GM12873 (cell line): Measurements from ENCODE around the gene ARHGAP42.
A peak's percentile ranks its signal among the peaks of the same experiment; 100 is the strongest.

Experiments used
- CTCF ChIP-seq: IDR thresholded peaks from 2 replicates; pipeline ENCODE4 v1.5.1; 2012; ENCODE audit warnings: low read depth, mild to moderate bottlenecking, moderate library complexity, low read length, control low read depth; ENCODE audit not compliant: insufficient read depth; ENCODE audit errors: missing control alignments

Gene ARHGAP42

DNA sequence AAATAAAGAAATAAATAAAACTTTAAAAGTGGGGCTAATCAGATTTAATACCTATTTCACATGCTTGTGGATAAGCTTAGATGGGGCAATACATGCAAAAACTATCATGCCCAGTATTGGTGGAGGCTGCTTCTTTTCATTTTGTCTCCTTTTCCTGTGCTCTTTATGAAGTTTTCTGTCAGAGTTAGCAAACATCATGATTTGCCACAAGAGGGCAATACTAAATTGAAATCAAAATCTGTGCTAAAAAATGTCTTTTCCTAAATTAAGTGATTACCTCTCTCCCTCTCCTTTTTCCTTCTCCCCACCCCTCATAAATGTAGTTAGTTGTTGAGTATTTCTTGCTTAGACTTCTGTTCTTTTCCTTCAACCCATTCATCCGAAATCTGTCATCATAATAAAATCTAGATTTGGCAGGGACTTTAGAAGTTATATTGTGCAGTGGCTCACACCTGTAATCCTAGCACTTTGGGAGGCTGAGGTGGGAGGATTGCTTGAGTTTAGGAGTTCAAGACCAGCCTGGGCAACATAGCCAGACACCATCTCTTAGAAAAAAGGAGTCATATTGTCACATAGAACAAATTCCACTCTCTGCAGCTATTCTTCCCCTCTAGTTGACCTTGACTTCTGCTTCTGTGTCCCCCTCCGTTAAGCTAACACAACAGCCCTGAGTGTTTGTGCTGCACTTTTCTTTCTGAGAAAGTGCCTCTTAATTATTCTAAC, 4.7 kb upstream of the ARHGAP42 start:
- TF ChIP-seq CTCF, result peak; percentile 38

DNA sequence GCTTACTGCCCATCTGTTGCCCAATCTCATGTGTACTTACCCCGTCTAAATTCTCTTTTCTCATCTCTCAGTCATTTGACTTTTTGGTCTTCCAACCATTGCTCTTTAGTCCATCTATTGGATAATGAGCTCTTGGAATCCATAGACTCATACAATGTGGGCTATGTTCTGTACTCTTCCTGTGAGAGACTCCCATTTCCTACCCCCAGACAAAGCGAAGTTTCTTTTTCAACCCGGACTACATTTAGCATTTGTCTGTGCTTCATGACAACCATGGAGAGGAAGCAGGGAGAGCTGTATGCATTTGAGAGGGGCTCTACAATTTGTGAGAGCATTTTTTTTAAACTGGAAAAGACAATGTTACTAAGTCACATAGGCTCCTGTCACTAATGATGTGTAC, 4.0 kb upstream of the ARHGAP42 start:
- TF ChIP-seq CTCF, result no peak

DNA sequence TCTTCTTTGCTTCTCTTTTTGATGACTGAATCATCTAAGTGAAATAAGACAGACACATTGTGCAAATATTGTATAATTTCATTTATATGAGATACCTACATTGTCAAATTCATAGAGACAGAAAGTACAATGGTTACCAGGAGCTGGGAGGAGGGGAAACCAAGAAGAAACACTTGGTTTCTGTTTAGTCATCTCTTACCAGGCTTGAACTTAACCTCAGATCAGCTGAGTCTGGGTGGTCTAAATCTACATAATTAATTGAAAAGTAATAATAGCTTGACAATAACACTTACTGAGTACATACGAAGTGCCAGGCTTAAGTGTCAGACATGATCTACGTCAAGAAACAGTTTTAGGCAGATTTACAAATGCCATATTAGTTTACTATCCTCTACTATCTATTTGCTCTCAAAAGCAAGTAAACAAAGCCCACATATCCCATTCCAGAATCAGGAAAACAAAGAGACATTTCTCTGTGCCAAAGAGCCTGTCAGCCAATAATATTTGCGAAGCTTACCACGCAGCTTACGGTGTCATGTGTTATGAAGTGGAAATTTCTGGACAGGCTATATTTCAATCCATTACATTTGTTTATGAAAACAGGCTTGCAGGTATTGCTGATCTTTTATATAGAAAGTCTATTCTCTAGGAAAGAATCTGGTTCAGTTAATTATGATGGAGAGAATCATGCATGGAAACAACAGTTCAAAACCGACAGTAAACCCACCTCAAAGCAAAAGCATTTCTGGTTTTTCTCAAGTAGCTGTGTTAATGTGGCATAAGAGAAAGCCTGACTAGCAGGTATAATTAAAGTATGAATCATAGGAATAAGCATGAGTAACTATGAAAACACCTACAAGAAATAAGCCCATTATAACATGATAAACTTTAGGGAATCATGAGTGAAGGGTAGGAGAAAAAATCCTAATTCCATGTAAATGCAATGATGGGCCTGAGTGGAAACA, 2.7 kb upstream of the ARHGAP42 start:
- TF ChIP-seq CTCF, result no peak

- no peak for TF ChIP-seq CTCF
Measured at GRCh38 chr11:100686476-100687053, 523 bp upstream of the ARHGAP42 start.

DNA sequence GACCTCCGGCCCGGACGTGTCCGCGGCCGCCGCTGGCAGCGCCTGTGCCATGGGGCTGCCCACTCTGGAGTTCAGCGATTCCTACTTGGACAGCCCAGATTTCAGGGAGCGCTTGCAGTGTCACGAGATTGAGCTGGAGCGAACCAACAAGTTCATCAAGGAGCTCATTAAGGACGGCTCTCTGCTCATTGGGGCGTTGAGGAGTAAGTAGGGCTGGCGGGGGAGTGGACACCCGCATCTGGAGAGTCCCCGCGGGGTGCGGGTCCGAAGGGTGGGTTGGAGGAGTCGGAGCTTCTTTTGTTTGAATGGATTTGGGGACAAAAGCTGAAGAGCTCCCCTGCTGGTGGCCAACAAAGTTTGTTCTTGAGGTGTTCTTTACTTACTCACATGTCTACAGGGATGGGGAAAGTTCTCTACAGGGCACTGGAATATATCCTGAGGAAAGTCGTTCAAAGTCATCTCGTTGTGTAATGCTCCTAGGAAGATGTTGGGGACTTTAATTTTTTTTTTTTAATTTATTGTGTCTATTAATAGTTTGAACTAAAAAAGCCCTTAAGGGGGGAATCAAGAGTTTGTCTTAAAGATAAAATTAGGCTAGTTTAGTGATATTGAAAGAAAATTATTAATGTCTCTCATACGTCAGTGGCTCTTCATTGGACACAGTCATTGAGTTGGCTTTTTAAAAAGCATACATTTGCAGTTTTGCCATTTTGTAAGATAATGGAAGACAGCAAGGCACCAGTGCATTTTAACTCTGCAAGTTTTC, 725 bp downstream of the ARHGAP42 start:
- peak; percentile 81 for TF ChIP-seq CTCF

- TF ChIP-seq CTCF, result no peak
Measured at GRCh38 chr11:100689141-100689540, 2.1 kb downstream of the ARHGAP42 start.
